ENCODE data around the gene KDM1A. TPM values are rescaled to one million over a fixed set of nuclear protein-coding genes. Genes with fewer than 3 reads are reported as not detected.

KDM1A gene
- total RNA-seq, 3 donors from 2014 or later = 41.6 to 73.2 (median 68.5) TPM

DNA sequence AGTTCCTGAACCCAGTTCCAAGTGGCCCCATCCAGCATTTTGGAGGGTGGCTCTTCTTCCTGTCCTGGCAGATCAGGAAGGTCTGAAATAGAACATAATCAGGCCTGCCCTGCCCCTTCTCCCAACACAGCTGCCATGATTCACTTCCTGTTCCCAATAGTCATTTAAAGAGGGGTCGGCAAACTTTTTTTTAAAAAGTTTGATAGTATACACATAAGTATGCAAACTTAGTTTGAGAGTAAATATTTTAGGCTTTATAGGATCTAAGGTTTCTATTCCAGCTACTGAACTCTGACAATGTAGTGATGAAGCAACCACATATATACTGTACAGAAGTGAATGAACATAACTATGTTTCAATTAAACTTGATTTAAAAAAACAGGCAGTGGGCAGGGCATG lies 83.0 kb downstream of the KDM1A start:
- no peak overlapping the region for H3K4me3 ChIP-seq
- no peaks in the 10 kb centered on the region for H3K36me3 ChIP-seq
- H3K4me1 ChIP-seq = peaks cover 3 to 5% of the 10 kb centered on the region in 2 donors
- intact Hi-C loops (cut with DNase I; ENCODE audit: low total_unique reads) = no loop called here
- no peaks in the 10 kb centered on the region for H3K27me3 ChIP-seq
- peak overlapping the region; percentile 14 to 72 for H3K27ac ChIP-seq
- no peak for DNase-seq (ENCODE audit: low spot score in 2 of 2)
- TF ChIP-seq POLR2AphosphoS5 (IDR thresholded peaks at IDR 0.05) (no peak), POLR2A (IDR thresholded peaks at IDR 0.05) (no peak)
- TF ChIP-seq, protein P1, sequence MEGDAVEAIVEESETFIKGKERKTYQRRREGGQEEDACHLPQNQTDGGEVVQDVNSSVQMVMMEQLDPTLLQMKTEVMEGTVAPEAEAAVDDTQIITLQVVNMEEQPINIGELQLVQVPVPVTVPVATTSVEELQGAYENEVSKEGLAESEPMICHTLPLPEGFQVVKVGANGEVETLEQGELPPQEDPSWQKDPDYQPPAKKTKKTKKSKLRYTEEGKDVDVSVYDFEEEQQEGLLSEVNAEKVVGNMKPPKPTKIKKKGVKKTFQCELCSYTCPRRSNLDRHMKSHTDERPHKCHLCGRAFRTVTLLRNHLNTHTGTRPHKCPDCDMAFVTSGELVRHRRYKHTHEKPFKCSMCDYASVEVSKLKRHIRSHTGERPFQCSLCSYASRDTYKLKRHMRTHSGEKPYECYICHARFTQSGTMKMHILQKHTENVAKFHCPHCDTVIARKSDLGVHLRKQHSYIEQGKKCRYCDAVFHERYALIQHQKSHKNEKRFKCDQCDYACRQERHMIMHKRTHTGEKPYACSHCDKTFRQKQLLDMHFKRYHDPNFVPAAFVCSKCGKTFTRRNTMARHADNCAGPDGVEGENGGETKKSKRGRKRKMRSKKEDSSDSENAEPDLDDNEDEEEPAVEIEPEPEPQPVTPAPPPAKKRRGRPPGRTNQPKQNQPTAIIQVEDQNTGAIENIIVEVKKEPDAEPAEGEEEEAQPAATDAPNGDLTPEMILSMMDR (IDR thresholded peaks at IDR 0.05) = no peak
- H3K9me3 ChIP-seq = no peaks in the 10 kb centered on the region

DNA sequence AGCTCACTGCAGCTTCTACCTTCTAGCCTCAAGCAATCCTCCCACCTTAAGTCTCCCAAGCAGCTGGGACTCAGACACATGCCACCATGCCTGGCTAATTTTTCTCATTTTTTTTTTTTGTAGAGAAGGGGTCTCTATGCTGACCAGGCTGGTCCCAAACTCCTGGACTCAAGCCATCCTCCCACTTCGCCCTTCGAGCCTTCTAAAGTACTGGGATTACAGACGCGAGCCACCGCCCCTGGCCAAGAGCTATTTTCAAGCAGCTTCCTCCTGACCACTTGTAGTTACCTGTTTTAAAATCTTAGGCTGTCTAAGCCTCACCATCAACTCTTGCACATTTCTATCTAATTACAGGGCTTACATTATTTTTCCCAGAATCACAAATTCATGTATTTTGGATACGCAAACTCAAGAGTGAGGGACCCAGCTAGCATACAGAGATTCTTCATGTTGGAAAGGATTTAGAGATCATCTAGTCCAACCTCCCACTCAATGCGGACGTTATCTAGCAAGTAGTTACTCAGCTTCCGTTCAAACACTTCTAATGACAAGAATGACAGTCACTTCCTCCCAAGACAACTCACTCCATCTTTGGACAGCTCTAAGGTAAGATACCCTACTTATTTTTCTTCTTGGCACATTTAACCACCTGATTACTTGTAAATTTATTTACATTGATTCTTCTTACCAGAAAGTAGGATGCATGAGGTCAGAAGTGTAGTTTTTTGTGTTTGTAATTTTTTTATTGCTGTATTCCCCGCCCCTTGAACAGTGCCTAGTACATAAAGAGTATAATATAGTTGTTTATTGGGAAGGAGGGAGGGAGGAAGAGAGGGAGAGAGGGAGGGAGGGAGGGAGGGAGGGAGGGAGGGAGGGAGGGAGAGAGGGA lies 84.0 kb downstream of the KDM1A start:
- peaks cover 3% of the 10 kb centered on the region in 2 donors for H3K4me1 ChIP-seq

DNA sequence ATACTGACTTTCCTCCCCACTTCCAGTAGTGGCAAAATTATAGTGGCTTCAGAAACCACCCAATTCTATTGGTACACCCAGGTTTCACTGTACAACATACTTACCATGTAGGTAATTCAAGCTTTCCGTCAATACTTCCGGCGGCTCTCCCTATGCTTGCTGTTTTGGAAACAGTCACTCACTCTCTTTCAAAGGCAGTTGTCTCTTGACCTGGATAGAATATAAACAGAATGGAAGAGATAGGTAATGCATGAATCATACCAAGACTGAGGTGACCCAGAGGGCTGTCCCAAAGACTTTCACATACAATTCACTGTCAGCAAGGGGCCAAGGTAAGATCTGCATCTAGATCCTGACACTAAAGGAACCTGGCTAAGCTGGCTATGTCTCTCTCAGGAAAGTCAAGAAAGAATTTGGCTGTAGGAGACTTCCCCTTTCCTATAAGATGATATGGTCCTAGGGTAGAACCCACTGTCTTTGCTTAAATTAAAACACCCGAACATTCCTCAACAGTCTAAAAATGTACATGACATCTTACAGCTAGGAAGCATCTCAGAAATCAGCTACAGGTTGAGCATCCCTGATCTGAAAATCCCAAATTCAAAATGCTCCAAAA lies 89.8 kb downstream of the KDM1A start:
- intact Hi-C loops (cut with DNase I; ENCODE audit: low total_unique reads) = no loop called here
- TF ChIP-seq, protein P1 (IDR thresholded peaks at IDR 0.05) = no peak
- TF ChIP-seq POLR2AphosphoS5 (IDR thresholded peaks at IDR 0.05) = no peak
- no peak for TF ChIP-seq POLR2A (IDR thresholded peaks at IDR 0.05)

More for the DNA sequence above, 84.0 kb downstream of the KDM1A start:
- Histone ChIP-seq H3K27me3 (no peaks in the 10 kb centered on the region), H3K36me3 (no peaks in the 10 kb centered on the region), H3K9me3 (no peaks in the 10 kb centered on the region), H3K4me3 (no peak overlapping the region), H3K27ac (peak overlapping the region; percentile 0 to 56)
- intact Hi-C loops (cut with DNase I; ENCODE audit: low total_unique reads) = no loop called here
- TF ChIP-seq, protein P1 (IDR thresholded peaks at IDR 0.05) = no peak
- TF ChIP-seq POLR2A (IDR thresholded peaks at IDR 0.05) (no peak), POLR2AphosphoS5 (IDR thresholded peaks at IDR 0.05) (no peak)
- no peak for DNase-seq (ENCODE audit: low spot score in 2 of 2)

DNA sequence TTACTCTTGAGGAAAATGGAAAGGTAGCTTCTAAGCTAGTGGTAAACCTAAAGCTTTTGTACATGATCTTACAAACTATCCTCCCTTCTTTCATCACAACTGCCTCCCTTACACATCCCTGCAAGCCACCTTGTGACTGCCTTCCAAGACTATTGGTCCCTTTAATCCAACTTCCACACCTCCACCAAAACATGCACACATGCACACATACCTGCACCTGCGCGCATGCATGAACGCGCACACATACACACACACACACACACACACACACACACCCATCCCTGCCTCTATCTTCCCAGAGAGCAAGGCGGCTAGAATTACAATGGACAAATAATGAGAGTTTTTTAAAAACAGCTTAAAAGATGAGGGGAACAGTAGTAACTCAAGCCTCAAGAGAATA lies 91.1 kb downstream of the KDM1A start:
- intact Hi-C loops (cut with DNase I; ENCODE audit: low total_unique reads) = no loop called here
- H3K36me3 ChIP-seq = no peaks in the 10 kb centered on the region
- no peak overlapping the region for H3K4me3 ChIP-seq
- no peaks in the 10 kb centered on the region for H3K9me3 ChIP-seq
- no peak overlapping the region for H3K27ac ChIP-seq
- H3K4me1 ChIP-seq = no peaks in the 10 kb centered on the region
- TF ChIP-seq POLR2A (IDR thresholded peaks at IDR 0.05) = no peak
- TF ChIP-seq, protein P1 (IDR thresholded peaks at IDR 0.05) = no peak
- no peak for TF ChIP-seq POLR2AphosphoS5 (IDR thresholded peaks at IDR 0.05)
- DNase-seq (ENCODE audit: low spot score in 2 of 2) = no peak
- H3K27me3 ChIP-seq = no peaks in the 10 kb centered on the region

More for the DNA sequence above, 89.8 kb downstream of the KDM1A start:
- no peaks in the 10 kb centered on the region for H3K9me3 ChIP-seq
- no peaks in the 10 kb centered on the region for H3K36me3 ChIP-seq
- no peak for DNase-seq (ENCODE audit: low spot score in 2 of 2)
- no peaks in the 10 kb centered on the region for H3K4me1 ChIP-seq
- no peak overlapping the region for H3K27ac ChIP-seq
- no peak overlapping the region for H3K4me3 ChIP-seq
- H3K27me3 ChIP-seq = no peaks in the 10 kb centered on the region
